HUES64 (cell line): ENCODE data around the gene KREMEN2.

Experiments used
- H3K27ac ChIP-seq: 2 replicates; pipeline ENCODE4 v1.7.0; 2013; ENCODE audit warnings: low read depth, low read length, inconsistent platforms
- H3K27me3 ChIP-seq: 2 replicates; pipeline ENCODE4 v1.6.1; 2013; ENCODE audit warnings: mild to moderate bottlenecking, low read length; ENCODE audit not compliant: insufficient read depth
- H3K36me3 ChIP-seq: 2 replicates; pipeline ENCODE4 v1.6.1; 2013; ENCODE audit warnings: mild to moderate bottlenecking, low read length; ENCODE audit not compliant: insufficient read depth
- H3K4me1 ChIP-seq: 2 replicates; pipeline ENCODE4 v1.6.1; 2013; ENCODE audit warnings: mild to moderate bottlenecking, low read length, moderate library complexity; ENCODE audit not compliant: insufficient read depth
- H3K4me3 ChIP-seq: 2 replicates; pipeline ENCODE4 v1.5.1; 2013; ENCODE audit warnings: mild to moderate bottlenecking, low read length, moderate library complexity
- H3K9ac ChIP-seq: 2 replicates; pipeline ENCODE4 v1.6.1; 2013; ENCODE audit warnings: mild to moderate bottlenecking, low read depth, low read length
- H3K9me3 ChIP-seq: 2 replicates; pipeline ENCODE4 v1.6.1; 2013; ENCODE audit warnings: low read depth, low read length; ENCODE audit not compliant: insufficient read depth
- WGBS: fragments of 150-250, 120-280 bp; methylation state at CpG from one replicate; pipeline ENCODE4 v1.1.7; 2013; ENCODE audit warnings: missing lambda C conversion rate; 5-methylcytosine and 5-hydroxymethylcytosine counted together

The KREMEN2 gene

DNA sequence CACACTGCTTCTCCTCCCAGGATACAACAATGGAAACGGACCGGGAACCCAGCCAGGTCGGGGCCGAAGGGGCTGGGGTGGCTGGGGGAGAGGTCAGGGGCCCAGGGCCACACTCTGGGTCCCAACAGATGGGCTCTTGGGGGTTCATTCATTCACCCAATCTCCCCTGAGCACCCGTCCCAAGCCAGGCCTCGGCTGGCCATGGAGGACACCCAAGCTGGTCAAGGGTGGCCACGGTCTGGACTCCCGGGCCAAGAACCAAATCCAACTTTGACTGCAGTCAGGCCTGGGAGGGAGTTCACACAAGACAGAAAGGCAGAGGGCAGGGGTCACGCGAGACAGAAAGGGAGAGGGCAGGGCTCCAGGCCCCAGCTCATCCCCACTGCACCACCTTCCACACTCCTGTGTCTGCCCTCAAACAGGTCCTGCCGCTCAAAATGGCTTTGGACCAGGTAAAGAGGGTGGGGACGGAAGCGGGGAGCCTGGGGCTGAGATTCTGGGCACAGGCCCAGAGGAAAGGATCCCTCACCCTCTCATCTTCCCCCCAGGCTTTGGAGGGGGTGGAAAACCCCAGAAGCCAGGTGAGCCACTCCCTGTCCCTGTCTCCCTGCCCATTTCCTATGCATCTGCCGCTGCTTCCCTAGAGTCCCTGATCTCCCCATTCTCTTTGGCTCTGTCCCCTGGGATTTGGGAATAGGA lies 28.5 kb downstream of the KREMEN2 start:
- whole genome bisulfite sequencing: 92% methylated on average over 11 of the region's 14 CpGs
- no peak overlapping the region for H3K4me3 ChIP-seq
- no peaks in the 10 kb centered on the region for H3K9me3 ChIP-seq
- H3K27ac ChIP-seq: no peak overlapping the region
- no peak overlapping the region for H3K9ac ChIP-seq
- peaks cover 16% of the 10 kb centered on the region for H3K4me1 ChIP-seq
- no peaks in the 10 kb centered on the region for H3K36me3 ChIP-seq
- no peaks in the 10 kb centered on the region for H3K27me3 ChIP-seq

DNA sequence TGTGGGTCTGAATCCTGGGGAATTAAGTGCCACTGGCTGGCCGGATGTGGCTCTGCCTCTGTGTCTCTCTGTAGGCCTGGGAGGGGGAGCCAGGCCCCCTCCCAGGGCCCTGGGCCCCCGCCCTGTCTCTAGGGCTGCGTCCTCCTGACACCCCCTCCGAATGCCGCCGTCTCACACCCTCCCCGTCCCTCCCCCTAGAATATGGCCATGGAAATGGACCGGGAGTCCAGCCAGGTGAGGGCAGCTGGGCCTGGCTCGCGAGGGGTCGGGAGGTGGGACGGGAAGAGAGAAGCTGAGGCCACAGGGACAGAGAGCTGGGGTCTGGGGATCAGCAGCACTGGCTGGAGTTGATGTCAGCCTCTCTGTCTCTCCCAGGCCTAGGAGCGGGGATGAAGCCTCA lies 32.2 kb downstream of the KREMEN2 start:
- Histone ChIP-seq H3K4me3 (no peak overlapping the region), H3K4me1 (no peaks in the 10 kb centered on the region), H3K27me3 (no peaks in the 10 kb centered on the region), H3K36me3 (no peaks in the 10 kb centered on the region), H3K9ac (no peak overlapping the region), H3K9me3 (no peaks in the 10 kb centered on the region), H3K27ac (no peak overlapping the region)
- 86% methylated on average over 13 of the region's 13 CpGs for WGBS

DNA sequence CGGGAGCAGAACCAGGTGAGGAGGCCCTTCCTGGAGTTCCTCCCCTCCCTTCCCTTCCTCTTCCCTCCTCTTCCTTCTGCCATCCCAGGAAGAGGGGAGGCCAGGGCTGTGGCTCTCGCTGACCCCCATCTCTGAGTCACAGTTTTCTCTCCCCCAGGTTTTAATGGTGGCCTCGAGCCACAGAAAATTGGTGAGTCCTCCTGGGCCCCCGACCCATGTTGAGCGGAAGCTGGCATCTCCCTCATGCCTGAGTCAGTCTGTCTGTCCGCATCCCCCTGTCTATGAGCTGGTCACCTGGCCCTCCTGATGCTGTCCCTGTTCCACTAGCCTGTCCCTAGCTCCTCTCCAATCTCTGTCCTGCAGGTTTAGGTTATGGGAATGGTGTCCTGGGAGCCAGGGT lies 35.9 kb downstream of the KREMEN2 start:
- Histone ChIP-seq H3K36me3 (no peaks in the 10 kb centered on the region), H3K4me3 (no peak overlapping the region), H3K9ac (no peak overlapping the region), H3K27me3 (no peaks in the 10 kb centered on the region), H3K9me3 (no peaks in the 10 kb centered on the region), H3K27ac (no peak overlapping the region), H3K4me1 (no peaks in the 10 kb centered on the region)
- 92% methylated on average over 6 of the region's 6 CpGs for WGBS

GRCh38 chr16:3000540-3000939 lies 36.5 kb downstream of the KREMEN2 start:
- no peak overlapping the region for H3K27ac ChIP-seq
- H3K9ac ChIP-seq: no peak overlapping the region
- no peaks in the 10 kb centered on the region for H3K27me3 ChIP-seq
- 90% methylated on average over 4 of the region's 4 CpGs for WGBS
- no peaks in the 10 kb centered on the region for H3K36me3 ChIP-seq
- no peak overlapping the region for H3K4me3 ChIP-seq
- no peaks in the 10 kb centered on the region for H3K9me3 ChIP-seq
- no peaks in the 10 kb centered on the region for H3K4me1 ChIP-seq

GRCh38 chr16:3001316-3001715 lies 37.2 kb downstream of the KREMEN2 start:
- H3K4me3 ChIP-seq: no peak overlapping the region
- no peaks in the 10 kb centered on the region for H3K36me3 ChIP-seq
- H3K27ac ChIP-seq: no peak overlapping the region
- WGBS: 76% methylated on average over 12 of the region's 12 CpGs
- H3K4me1 ChIP-seq: peaks cover 4% of the 10 kb centered on the region; the same call in 1 of the 2 replicates
- no peaks in the 10 kb centered on the region for H3K9me3 ChIP-seq
- no peak overlapping the region for H3K9ac ChIP-seq
- no peaks in the 10 kb centered on the region for H3K27me3 ChIP-seq

- no peaks in the 10 kb centered on the region for H3K36me3 ChIP-seq
- no peaks in the 10 kb centered on the region for H3K9me3 ChIP-seq
- H3K27me3 ChIP-seq: no peaks in the 10 kb centered on the region
- H3K4me3 ChIP-seq: peak overlapping the region; percentile 29; the same call in 1 of the 2 replicates
- H3K27ac ChIP-seq: no peak overlapping the region
- peaks cover 24% of the 10 kb centered on the region for H3K4me1 ChIP-seq
- no peak overlapping the region for H3K9ac ChIP-seq
- 10% methylated on average over 58 of the region's 58 CpGs for WGBS
Observed at GRCh38 chr16:3003582-3004270, 39.7 kb downstream of the KREMEN2 start.

DNA sequence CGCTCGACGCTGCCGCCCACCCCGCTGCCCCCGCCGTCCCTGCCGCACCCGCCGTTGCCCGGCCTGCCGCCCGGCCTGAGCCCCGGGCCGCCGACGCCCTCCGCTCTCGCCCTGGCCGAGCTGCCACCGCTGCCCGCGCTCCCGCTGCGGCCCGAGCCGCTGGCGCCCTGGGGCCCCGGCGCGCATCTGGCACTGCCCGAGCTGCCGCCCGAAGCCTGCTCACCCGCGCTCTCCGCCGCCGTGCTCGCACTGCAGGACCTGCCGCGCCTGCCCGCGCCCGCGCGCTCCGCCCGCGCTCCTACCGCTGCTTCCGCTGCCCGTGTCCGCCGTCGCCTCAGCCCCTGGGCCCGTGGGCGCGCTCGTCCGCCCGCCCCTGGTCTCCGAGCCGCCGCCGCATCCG lies 40.2 kb downstream of the KREMEN2 start:
- H3K9ac ChIP-seq: no peak overlapping the region
- peak overlapping the region; percentile 29; the same call in 1 of the 2 replicates for H3K4me3 ChIP-seq
- WGBS: under 1% methylated on average over 67 of the region's 67 CpGs
- H3K4me1 ChIP-seq: peaks cover 30% of the 10 kb centered on the region
- no peak overlapping the region for H3K27ac ChIP-seq
- H3K27me3 ChIP-seq: no peaks in the 10 kb centered on the region
- no peaks in the 10 kb centered on the region for H3K9me3 ChIP-seq
- no peaks in the 10 kb centered on the region for H3K36me3 ChIP-seq

- peak overlapping the region; percentile 60; the same call in 1 of the 2 replicates for H3K9ac ChIP-seq
- H3K27me3 ChIP-seq: no peaks in the 10 kb centered on the region
- no peaks in the 10 kb centered on the region for H3K36me3 ChIP-seq
- peak overlapping the region; percentile 65 for H3K4me3 ChIP-seq
- H3K4me1 ChIP-seq: peaks cover 35% of the 10 kb centered on the region
- H3K9me3 ChIP-seq: no peaks in the 10 kb centered on the region
- 2% methylated on average over 25 of the region's 25 CpGs for WGBS
- peak overlapping the region; percentile 83; the same call in 1 of the 2 replicates for H3K27ac ChIP-seq
Observed at GRCh38 chr16:3004781-3005284, 40.8 kb downstream of the KREMEN2 start.

DNA sequence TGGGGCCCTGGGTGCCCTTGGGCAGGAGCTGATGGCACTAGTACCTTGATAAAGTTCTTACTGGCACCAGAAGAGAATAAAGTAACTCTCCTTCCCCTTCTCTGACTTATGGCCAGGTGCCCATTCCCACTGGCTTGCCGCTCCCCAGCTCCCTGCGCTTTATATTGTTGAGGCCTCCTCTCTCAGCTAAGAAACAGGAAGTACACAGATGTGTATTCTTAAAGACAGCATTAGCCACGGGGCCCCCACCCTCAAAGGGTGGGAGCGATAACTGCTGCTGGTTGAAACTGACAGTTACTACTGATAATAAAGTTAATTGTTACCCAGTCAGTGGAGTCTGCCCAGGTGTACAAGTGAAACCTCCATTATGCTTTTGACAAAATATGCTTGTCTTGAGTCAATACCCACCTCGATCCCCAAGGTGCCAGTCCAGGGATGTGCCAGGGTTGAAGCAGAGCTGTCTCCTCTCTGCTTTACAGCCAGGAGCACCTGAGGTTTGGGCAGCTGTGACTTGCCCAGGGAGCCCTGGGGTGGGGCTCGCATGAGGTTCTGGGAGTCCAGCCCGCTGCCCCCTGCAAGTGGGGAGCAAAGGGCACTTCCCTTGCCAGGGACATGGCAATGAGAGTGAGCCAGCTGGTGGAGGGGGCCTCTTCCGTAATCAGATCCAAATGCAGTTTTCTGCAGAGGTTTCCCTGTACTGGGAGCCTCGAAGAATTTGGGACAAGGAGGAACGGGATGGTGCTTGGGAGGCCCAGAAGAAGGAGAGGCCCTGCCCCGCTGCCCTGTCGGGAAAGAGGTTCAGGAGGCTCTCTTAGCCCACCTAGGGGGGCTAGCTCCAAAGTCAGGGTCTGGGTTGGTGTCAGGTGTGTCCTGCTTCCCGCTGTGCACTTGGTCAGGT lies 43.2 kb downstream of the KREMEN2 start:
- H3K27ac ChIP-seq: peak overlapping the region; percentile 98
- peak overlapping the region; percentile 44 for H3K4me3 ChIP-seq
- H3K9ac ChIP-seq: peak overlapping the region; percentile 86
- WGBS: 42% methylated on average over 13 of the region's 13 CpGs
- H3K36me3 ChIP-seq: no peaks in the 10 kb centered on the region
- H3K9me3 ChIP-seq: no peaks in the 10 kb centered on the region
- peaks cover 41% of the 10 kb centered on the region for H3K4me1 ChIP-seq
- peaks cover 9% of the 10 kb centered on the region for H3K27me3 ChIP-seq

DNA sequence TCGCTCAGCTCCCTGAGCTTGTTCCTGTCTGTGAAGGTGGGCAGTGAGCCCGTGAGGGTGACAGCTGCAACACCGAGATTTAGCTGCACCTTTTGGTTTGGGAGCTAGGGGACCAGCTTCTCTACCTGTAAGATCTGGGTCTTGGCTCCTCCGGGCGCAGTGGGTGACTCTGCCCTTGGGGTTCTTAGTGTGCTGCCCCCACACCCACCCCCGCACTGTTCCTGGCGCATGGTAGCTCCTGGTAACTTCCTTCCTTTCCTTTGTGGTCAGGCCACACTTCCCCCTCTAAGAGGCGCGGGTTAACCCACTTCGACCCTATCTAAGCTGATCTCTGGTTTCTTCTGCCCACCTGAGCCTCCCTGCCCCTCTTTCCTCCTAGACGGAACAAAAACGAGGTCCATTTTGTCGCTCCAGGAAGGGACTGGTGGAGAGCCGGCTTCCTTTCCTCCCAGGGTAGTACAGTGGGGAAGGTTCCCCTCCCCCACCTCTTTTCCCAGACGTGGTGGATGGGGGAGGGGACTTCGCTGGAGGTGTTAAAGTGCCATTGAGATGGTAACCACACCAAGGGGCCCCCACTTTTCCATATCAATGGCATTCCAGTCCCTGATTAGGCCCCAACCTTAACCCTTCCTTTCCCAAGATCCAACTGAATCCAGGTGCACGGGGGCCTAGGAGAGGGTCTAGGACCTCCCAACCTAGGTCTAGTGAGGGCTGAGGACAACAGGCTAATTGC lies 44.0 kb downstream of the KREMEN2 start:
- peaks cover 11% of the 10 kb centered on the region for H3K27me3 ChIP-seq
- peaks cover 44% of the 10 kb centered on the region for H3K4me1 ChIP-seq
- 3% methylated on average over 13 of the region's 17 CpGs for WGBS
- H3K27ac ChIP-seq: peak overlapping the region; percentile 98
- H3K4me3 ChIP-seq: peak overlapping the region; percentile 44
- H3K36me3 ChIP-seq: no peaks in the 10 kb centered on the region
- peak overlapping the region; percentile 86 for H3K9ac ChIP-seq
- no peaks in the 10 kb centered on the region for H3K9me3 ChIP-seq
